ENCODE measurements around the gene CLIP4. TPM values are rescaled to one million over a fixed set of nuclear protein-coding genes. Genes with fewer than 3 reads are reported as not detected.

Gene CLIP4
- total and polyA plus RNA-seq, 2 experiments from 2014 or later, result 0.06 to 0.14 TPM

GRCh38 chr2:29072251-29072650, 43.0 kb upstream of the CLIP4 start:
- Histone ChIP-seq H3K79me2 (replicated peaks; ENCODE audit: insufficient read depth) (no peaks in the 10 kb centered on the region), H3K27me3 (ENCODE audit: insufficient read depth) (no peaks in the 10 kb centered on the region), H3K36me3 (ENCODE audit: insufficient read depth) (no peaks in the 10 kb centered on the region), H3F3A (replicated peaks; ENCODE audit: low read depth) (no peaks in the 10 kb centered on the region), H3K27ac (ENCODE audit: low read depth) (no peak overlapping the region), H2AFZ (no peak overlapping the region), H3K4me2 (no peak overlapping the region), H3K4me1 (ENCODE audit: insufficient read depth) (no peaks in the 10 kb centered on the region), H3K9me2 (ENCODE audit: insufficient read depth) (no peaks in the 10 kb centered on the region), H4K20me1 (replicated peaks; ENCODE audit: insufficient read depth) (no peaks in the 10 kb centered on the region), H3K4me3 (no peak overlapping the region)
- H3K36me3 Mint-ChIP-seq (ENCODE audit: low read depth), result no peaks in the 10 kb centered on the region
- DNase-seq (ENCODE audit: low spot score), result no peak
- H3K27ac Mint-ChIP-seq, result no peak overlapping the region
- peaks cover 5% of the 10 kb centered on the region for H3K27me3 Mint-ChIP-seq (ENCODE audit: insufficient read depth, low read depth, poor library complexity)
- no peak overlapping the region for H3K4me3 Mint-ChIP-seq
- peaks cover 3% of the 10 kb centered on the region; the same call in 1 of the 3 replicates for H3K4me1 Mint-ChIP-seq
- TF ChIP-seq, protein P1, sequence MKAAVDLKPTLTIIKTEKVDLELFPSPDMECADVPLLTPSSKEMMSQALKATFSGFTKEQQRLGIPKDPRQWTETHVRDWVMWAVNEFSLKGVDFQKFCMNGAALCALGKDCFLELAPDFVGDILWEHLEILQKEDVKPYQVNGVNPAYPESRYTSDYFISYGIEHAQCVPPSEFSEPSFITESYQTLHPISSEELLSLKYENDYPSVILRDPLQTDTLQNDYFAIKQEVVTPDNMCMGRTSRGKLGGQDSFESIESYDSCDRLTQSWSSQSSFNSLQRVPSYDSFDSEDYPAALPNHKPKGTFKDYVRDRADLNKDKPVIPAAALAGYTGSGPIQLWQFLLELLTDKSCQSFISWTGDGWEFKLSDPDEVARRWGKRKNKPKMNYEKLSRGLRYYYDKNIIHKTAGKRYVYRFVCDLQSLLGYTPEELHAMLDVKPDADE (IDR thresholded peaks at IDR 0.05), result no peak
- no peak for TF ChIP-seq JUNB (IDR thresholded peaks at IDR 0.05; ENCODE audit: unreplicated experiment)
- TF ChIP-seq REST (IDR thresholded peaks at IDR 0.05; ENCODE audit: unreplicated experiment), result no peak
- H3K9me3 Mint-ChIP-seq, result no peaks in the 10 kb centered on the region
- no peak for ATAC-seq

GRCh38 chr2:29072971-29073725, 42.1 kb upstream of the CLIP4 start:
- Histone ChIP-seq H3K4me2 (no peak overlapping the region), H3K9me2 (ENCODE audit: insufficient read depth) (no peaks in the 10 kb centered on the region), H2AFZ (no peak overlapping the region), H4K20me1 (replicated peaks; ENCODE audit: insufficient read depth) (no peaks in the 10 kb centered on the region), H3F3A (replicated peaks; ENCODE audit: low read depth) (no peaks in the 10 kb centered on the region), H3K27me3 (ENCODE audit: insufficient read depth) (no peaks in the 10 kb centered on the region), H3K27ac (ENCODE audit: low read depth) (no peak overlapping the region), H3K36me3 (ENCODE audit: insufficient read depth) (no peaks in the 10 kb centered on the region), H3K79me2 (replicated peaks; ENCODE audit: insufficient read depth) (no peaks in the 10 kb centered on the region), H3K4me1 (ENCODE audit: insufficient read depth) (no peaks in the 10 kb centered on the region), H3K4me3 (no peak overlapping the region)
- H3K4me3 Mint-ChIP-seq, result no peak overlapping the region
- no peaks in the 10 kb centered on the region for H3K36me3 Mint-ChIP-seq (ENCODE audit: low read depth)
- H3K27me3 Mint-ChIP-seq (ENCODE audit: insufficient read depth, low read depth, poor library complexity), result peaks cover 5% of the 10 kb centered on the region
- H3K4me1 Mint-ChIP-seq, result peaks cover 3% of the 10 kb centered on the region; the same call in 1 of the 3 replicates
- H3K27ac Mint-ChIP-seq, result no peak overlapping the region
- ATAC-seq (no peak), DNase-seq (ENCODE audit: low spot score) (no peak)
- H3K9me3 Mint-ChIP-seq, result no peaks in the 10 kb centered on the region
- no peak for TF ChIP-seq REST (IDR thresholded peaks at IDR 0.05; ENCODE audit: unreplicated experiment)
- TF ChIP-seq NANOG (IDR thresholded peaks at IDR 0.05; ENCODE audit: borderline replicate concordance), result no peak
- TF ChIP-seq ZNF114 (CRISPR knock-in tag; IDR thresholded peaks at IDR 0.05), result no peak
- TF ChIP-seq EZH2phosphoT487 (IDR thresholded peaks at IDR 0.05; ENCODE audit: unreplicated experiment), result no peak
- TF ChIP-seq JUNB (IDR thresholded peaks at IDR 0.05; ENCODE audit: unreplicated experiment), result no peak
- TF ChIP-seq EZH2 (IDR thresholded peaks at IDR 0.05; ENCODE audit: low read depth, unreplicated experiment), result no peak
- TF ChIP-seq, protein P1 (IDR thresholded peaks at IDR 0.05), result no peak
